ENCODE data around the gene XKR8. TPM values are rescaled to one million over a fixed set of nuclear protein-coding genes. Genes with fewer than 3 reads are reported as not detected.

Gene XKR8
- total and polyA plus RNA-seq, 9 of the 15 experiments (the other 6 are each of a cell fraction or from before 2014, with no cell fraction given) = 0.45 to 2.8 (median 1.7) TPM

DNA sequence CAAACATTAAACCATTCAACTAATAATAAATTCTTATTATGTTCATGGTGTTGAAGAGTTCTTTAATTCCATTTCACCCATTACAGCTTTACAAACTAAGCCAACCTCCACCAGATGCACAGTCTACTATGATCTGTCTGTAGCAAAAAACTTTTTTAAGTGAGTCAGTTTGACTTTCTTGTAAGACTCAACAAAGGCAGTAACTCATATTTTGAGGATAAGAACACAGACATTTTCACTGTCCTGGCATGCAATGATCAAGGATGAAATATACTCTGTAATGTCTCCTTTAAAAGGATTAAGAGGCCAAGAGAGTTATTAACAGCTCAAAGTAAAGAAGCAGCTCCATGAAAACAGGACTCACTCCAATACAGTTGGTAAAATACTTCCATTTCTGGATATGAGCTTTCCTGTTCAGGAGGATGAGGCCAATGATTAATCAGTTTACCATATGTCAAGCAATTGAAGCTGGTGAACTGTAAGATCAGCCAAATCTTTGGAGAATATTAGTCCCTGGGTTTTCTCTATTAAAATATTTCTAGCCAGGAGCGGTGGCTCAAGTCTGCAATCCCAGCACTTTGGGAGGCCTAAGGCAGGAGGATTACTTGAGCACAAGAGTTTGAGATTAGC lies 20.6 kb downstream of the XKR8 start:
- FAIRE-seq = no peak
- in situ Hi-C loops (cut with MboI) = no loop called here
- BruUV-seq (replicated peaks) = no TSS peak

More for the DNA sequence above, 20.6 kb downstream of the XKR8 start:
- no peak overlapping the region for H2AFZ ChIP-seq (ENCODE audit: low read depth, low read length)
- H3K9me3 ChIP-seq (replicated peaks; ENCODE audit: control insufficient read depth, insufficient read depth, low read depth, low read length) = no peaks in the 10 kb centered on the region
- H3K9me1 ChIP-seq (ENCODE audit: control insufficient read depth, insufficient read depth, low read length) = no peaks in the 10 kb centered on the region
- 75% methylated on average over 1 of the region's 1 CpG for WGBS (ENCODE audit: insufficient coverage, low coverage, missing lambda C conversion rate)
- peaks cover 5 to 18% of the 10 kb centered on the region in 2 experiments; a peak in 4 of 5 replicates for H3K4me1 ChIP-seq (replicated peaks in 1 of 2; ENCODE audit: control insufficient read depth in 2 of 2, insufficient read depth in 2 of 2, low read length in 2 of 2)
- CTCF ChIA-PET (ENCODE audit: low intra/inter-chr PET ratio) = interaction anchor here (0.6 to 2.7 kb wide), 10 partner anchors 21 to 372 kb away, joined by 3 to 44 read pairs (median 4); no protein-coding TSS in a partner anchor
- H4K20me1 ChIP-seq (replicated peaks; ENCODE audit: control insufficient read depth, insufficient read depth, low read length) = no peaks in the 10 kb centered on the region
- H3K27me3 ChIP-seq (ENCODE audit: control insufficient read depth in 2 of 2, insufficient read depth in 2 of 2, low read length in 2 of 2) = no peaks in the 10 kb centered on the region
- peaks cover 31% of the 10 kb centered on the region for H3K36me3 ChIP-seq (ENCODE audit: control insufficient read depth, insufficient read depth, low read length)
- no peak for TF ChIP-seq ZNF780A (CRISPR knock-in tag; IDR thresholded peaks at IDR 0.05)
- no peak for TF ChIP-seq RFX5 (IDR thresholded peaks at IDR 0.05; ENCODE audit: low read depth, low read length)
- TF ChIP-seq, protein P1, sequence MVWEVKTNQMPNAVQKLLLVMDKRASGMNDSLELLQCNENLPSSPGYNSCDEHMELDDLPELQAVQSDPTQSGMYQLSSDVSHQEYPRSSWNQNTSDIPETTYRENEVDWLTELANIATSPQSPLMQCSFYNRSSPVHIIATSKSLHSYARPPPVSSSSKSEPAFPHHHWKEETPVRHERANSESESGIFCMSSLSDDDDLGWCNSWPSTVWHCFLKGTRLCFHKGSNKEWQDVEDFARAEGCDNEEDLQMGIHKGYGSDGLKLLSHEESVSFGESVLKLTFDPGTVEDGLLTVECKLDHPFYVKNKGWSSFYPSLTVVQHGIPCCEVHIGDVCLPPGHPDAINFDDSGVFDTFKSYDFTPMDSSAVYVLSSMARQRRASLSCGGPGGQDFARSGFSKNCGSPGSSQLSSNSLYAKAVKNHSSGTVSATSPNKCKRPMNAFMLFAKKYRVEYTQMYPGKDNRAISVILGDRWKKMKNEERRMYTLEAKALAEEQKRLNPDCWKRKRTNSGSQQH (CRISPR knock-in tag; IDR thresholded peaks at IDR 0.05) = no peak
- no peak for TF ChIP-seq NCOA1 (IDR thresholded peaks at IDR 0.05; ENCODE audit: low read depth)
- TF ChIP-seq CSDE1 (IDR thresholded peaks at IDR 0.05) = no peak
- no peak for TF ChIP-seq HNRNPK (IDR thresholded peaks at IDR 0.05; ENCODE audit: low read depth, low read length, poor library complexity, severe bottlenecking)
- no peak for TF ChIP-seq CTBP1 (IDR thresholded peaks at IDR 0.05; ENCODE audit: borderline replicate concordance)
- no peak for TF ChIP-seq BACH1 (tag; IDR thresholded peaks at IDR 0.05)
- no peak for TF ChIP-seq ZNF174 (CRISPR knock-in tag; IDR thresholded peaks at IDR 0.05)
- TF ChIP-seq E2F3 (CRISPR knock-in tag; IDR thresholded peaks at IDR 0.05) = no peak
- no peaks in the 10 kb centered on the region for H3K79me2 ChIP-seq (ENCODE audit: control insufficient read depth, insufficient read depth, low read length)
- intact Hi-C loops (cut with micrococcal nuclease) = no loop called here
- no peak overlapping the region for H3K4me2 ChIP-seq (ENCODE audit: insufficient read depth, low read length)
- peak overlapping the region; percentile 12; the same call in 1 of the 3 replicates for H3K27ac ChIP-seq (ENCODE audit: extremely low read depth, low read depth, low read length)
- DNase-seq (ENCODE audit: extremely low read depth in 1 of 4, low spot score in 3 of 4) (no peak), ATAC-seq (no peak)
- no peak overlapping the region for H3K9ac ChIP-seq (ENCODE audit: insufficient read depth in 1 of 2, low read depth in 2 of 2, low read length in 2 of 2)
- no peak overlapping the region for H3K4me3 ChIP-seq
- POLR2A ChIA-PET = interaction anchor here (0.5 to 3.0 kb wide), 8 partner anchors 9 to 420 kb away, joined by 3 to 13 read pairs (median 3); partner anchors contain the start of gene SMPDL3B
